Astrocyte (in vitro differentiated cells and primary cell): ENCODE data around the gene BORA. TPM values are rescaled to one million over a fixed set of nuclear protein-coding genes. Genes with fewer than 3 reads are reported as not detected.

Experiments used
- DNase-seq: peaks from one replicate; pipeline ENCODE4 v3.0.0-alpha.2; 2010; ENCODE audit warnings: low read depth
- FAIRE-seq: peaks from 2 replicates; lab custom pipeline; 2011; peaks lifted over from hg19 to GRCh38; lab: Jason Lieb, UNC
- H2AFZ ChIP-seq: 2 replicates; pipeline ENCODE4 v1.6.0; 2012; ENCODE audit warnings: low read depth, low read length, inconsistent platforms
- H3K27ac ChIP-seq: 2 replicates; pipeline ENCODE4 v1.5.1; 2011; ENCODE audit warnings: low read depth, low read length, inconsistent platforms
- H3K27me3 ChIP-seq: 2 replicates; pipeline ENCODE4 v1.6.0; 2011; ENCODE audit warnings: low read length, inconsistent platforms; ENCODE audit not compliant: insufficient read depth
- H3K36me3 ChIP-seq: 2 replicates; pipeline ENCODE4 v1.5.1; 2011; ENCODE audit warnings: low read length, inconsistent platforms; ENCODE audit not compliant: insufficient read depth
- H3K4me1 ChIP-seq: 2 replicates; pipeline ENCODE4 v1.5.1; 2011; ENCODE audit warnings: low read length, inconsistent platforms; ENCODE audit not compliant: insufficient read depth
- H3K4me2 ChIP-seq: 2 replicates; pipeline ENCODE4 v1.6.0; 2012; ENCODE audit warnings: low read length, inconsistent platforms
- H3K4me3 ChIP-seq: 2 replicates; pipeline ENCODE4 v1.5.1; 2011; ENCODE audit warnings: low read depth, mild to moderate bottlenecking, low read length, inconsistent platforms; ENCODE audit not compliant: insufficient read depth
- H3K79me2 ChIP-seq: 2 replicates; pipeline ENCODE4 v1.6.0; 2012; ENCODE audit warnings: mild to moderate bottlenecking, low read length, inconsistent platforms; ENCODE audit not compliant: insufficient read depth
- H3K9ac ChIP-seq: 2 replicates; pipeline ENCODE4 v1.6.0; 2012; ENCODE audit warnings: mild to moderate bottlenecking, low read length, inconsistent platforms
- H3K9me3 ChIP-seq: 2 replicates; pipeline ENCODE4 v1.5.1; 2012; ENCODE audit warnings: low read depth, mild to moderate bottlenecking, low read length, inconsistent platforms; ENCODE audit not compliant: insufficient read depth
- H4K20me1 ChIP-seq: 2 replicates; pipeline ENCODE4 v1.6.0; 2012; ENCODE audit warnings: low read length, inconsistent platforms; ENCODE audit not compliant: insufficient read depth
- H3K27ac Mint-ChIP-seq: one replicate; pipeline ENCODE4 v1.8.0; 2021; ENCODE audit warnings: mild to moderate bottlenecking, mixed read lengths; ENCODE audit not compliant: unreplicated experiment
- H3K27me3 Mint-ChIP-seq: one replicate; pipeline ENCODE4 v1.8.0; 2021; ENCODE audit warnings: low read depth, mixed read lengths; ENCODE audit not compliant: unreplicated experiment
- H3K36me3 Mint-ChIP-seq: one replicate; pipeline ENCODE4 v1.8.0; 2021; ENCODE audit warnings: low read depth, mixed read lengths; ENCODE audit not compliant: unreplicated experiment
- H3K4me1 Mint-ChIP-seq: one replicate; pipeline ENCODE4 v1.8.0; 2021; ENCODE audit warnings: low read depth, mixed read lengths; ENCODE audit not compliant: unreplicated experiment
- H3K4me3 Mint-ChIP-seq: one replicate; pipeline ENCODE4 v1.8.0; 2021; ENCODE audit warnings: mild to moderate bottlenecking, moderate library complexity, mixed read lengths; ENCODE audit not compliant: unreplicated experiment
- H3K9me3 Mint-ChIP-seq: one replicate; pipeline ENCODE4 v1.8.0; 2021; ENCODE audit warnings: mild to moderate bottlenecking, mixed read lengths; ENCODE audit not compliant: unreplicated experiment
- CTCF ChIP-seq: IDR thresholded peaks from 2 replicates; pipeline ENCODE4 v1.5.1; 2011; ENCODE audit warnings: low read depth, mild to moderate bottlenecking, inconsistent platforms, low read length, moderate library complexity; ENCODE audit not compliant: insufficient read depth
- EZH2 ChIP-seq: IDR thresholded peaks from 2 replicates; pipeline ENCODE4 v1.6.1; 2012; ENCODE audit warnings: mild to moderate bottlenecking, low read length, inconsistent platforms; ENCODE audit not compliant: insufficient read depth
- total RNA-seq: library from RNA; stranded (reverse); gene quantifications from 2 replicates; pipeline ENCODE4 v1.2.1, GENCODE V29; 2021

The BORA gene
- total RNA-seq, 1 donor from 2014 or later, result 4.8 TPM

DNA sequence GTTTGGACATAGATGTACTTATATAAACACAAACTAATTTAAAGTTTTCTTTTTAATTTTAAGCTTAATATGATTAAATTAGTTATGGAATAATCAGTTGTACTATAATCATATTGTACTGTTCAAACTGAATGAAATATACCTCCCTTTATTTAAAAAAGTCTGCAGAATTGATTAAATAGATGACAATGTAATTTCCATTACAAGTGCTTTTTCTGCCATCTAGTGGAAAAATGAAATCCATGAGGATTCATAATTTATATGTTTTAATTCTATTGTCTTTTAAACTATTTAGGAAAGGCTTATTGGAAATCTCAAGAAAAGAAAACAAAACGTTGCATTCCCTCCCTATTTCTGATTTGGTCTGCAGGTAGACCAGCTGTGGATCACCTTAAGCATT, 31.1 kb upstream of the BORA start:
- peak; percentile 10 for DNase-seq
- Mint-ChIP-seq H3K36me3 (no peaks in the 10 kb centered on the region), H3K9me3 (peaks cover 10% of the 10 kb centered on the region), H3K27ac (no peak overlapping the region), H3K27me3 (no peaks in the 10 kb centered on the region), H3K4me3 (no peak overlapping the region), H3K4me1 (no peaks in the 10 kb centered on the region)
- Histone ChIP-seq H3K4me3 (no peak overlapping the region), H3K79me2 (no peaks in the 10 kb centered on the region), H3K4me1 (no peaks in the 10 kb centered on the region), H3K4me2 (no peak overlapping the region), H3K27ac (no peak overlapping the region), H2AFZ (no peak overlapping the region), H3K9ac (no peak overlapping the region), H3K36me3 (no peaks in the 10 kb centered on the region), H3K9me3 (peaks cover 2% of the 10 kb centered on the region), H3K27me3 (no peaks in the 10 kb centered on the region), H4K20me1 (no peaks in the 10 kb centered on the region)
- FAIRE-seq, result no peak
- no peak for TF ChIP-seq EZH2
- TF ChIP-seq CTCF, result peak; percentile 30

DNA sequence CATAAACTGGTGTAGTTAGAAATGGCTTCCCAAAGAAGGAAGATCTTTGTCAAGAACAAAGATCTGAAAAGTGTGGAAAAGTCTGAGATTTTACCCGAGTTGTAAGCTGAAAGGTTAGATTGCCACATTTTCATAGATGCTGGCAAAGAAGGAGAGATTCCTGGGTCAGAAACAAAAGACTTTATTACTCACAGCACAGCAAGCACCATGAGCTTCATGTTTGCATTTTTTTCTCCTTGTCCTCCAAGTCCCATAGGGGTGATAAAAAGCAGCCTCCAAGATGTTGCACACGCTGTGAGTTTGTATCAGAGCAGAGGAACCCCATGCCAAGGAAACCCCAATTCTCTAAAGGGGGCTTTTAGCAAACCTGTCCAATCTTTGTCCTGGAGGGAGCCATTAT, 29.6 kb upstream of the BORA start:
- no peaks in the 10 kb centered on the region for H3K27me3 ChIP-seq
- Mint-ChIP-seq H3K4me1 (no peaks in the 10 kb centered on the region), H3K27ac (no peak overlapping the region), H3K9me3 (peaks cover under 1% of the 10 kb centered on the region), H3K36me3 (no peaks in the 10 kb centered on the region), H3K27me3 (no peaks in the 10 kb centered on the region), H3K4me3 (no peak overlapping the region)
- H3K27ac ChIP-seq, result no peak overlapping the region
- H3K4me3 ChIP-seq, result no peak overlapping the region
- H3K79me2 ChIP-seq, result no peaks in the 10 kb centered on the region
- DNase-seq (no peak), FAIRE-seq (no peak)
- no peak overlapping the region for H3K4me2 ChIP-seq
- H3K9ac ChIP-seq, result no peak overlapping the region
- H3K4me1 ChIP-seq, result no peaks in the 10 kb centered on the region
- H2AFZ ChIP-seq, result no peak overlapping the region
- H3K36me3 ChIP-seq, result no peaks in the 10 kb centered on the region
- H3K9me3 ChIP-seq, result no peaks in the 10 kb centered on the region
- no peak for TF ChIP-seq CTCF
- no peak for TF ChIP-seq EZH2
- H4K20me1 ChIP-seq, result no peaks in the 10 kb centered on the region

DNA sequence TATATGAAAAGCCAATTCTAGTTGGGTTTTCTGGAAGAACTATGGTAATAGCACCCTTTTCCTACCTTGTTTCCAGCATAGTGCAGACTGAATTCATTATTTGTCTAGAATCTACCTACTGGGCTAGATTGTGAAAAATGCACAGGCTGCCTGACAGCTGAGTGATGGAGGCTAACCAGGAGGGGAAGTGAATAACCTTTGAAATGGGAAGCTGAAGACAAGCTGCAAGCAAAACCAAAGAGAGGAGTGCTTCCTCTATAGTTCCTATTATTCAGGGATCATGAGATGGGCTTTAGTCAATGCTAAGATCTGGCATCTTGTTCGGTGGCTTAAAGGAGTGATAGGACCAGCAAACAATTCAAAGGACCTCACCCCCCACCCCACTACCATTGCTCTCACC, 27.2 kb upstream of the BORA start:
- no peak overlapping the region for H3K4me2 ChIP-seq
- no peaks in the 10 kb centered on the region for H3K9me3 ChIP-seq
- Mint-ChIP-seq H3K4me3 (no peak overlapping the region), H3K27ac (no peak overlapping the region), H3K27me3 (no peaks in the 10 kb centered on the region), H3K4me1 (no peaks in the 10 kb centered on the region), H3K36me3 (peaks cover 1% of the 10 kb centered on the region), H3K9me3 (peaks cover 1% of the 10 kb centered on the region)
- H3K9ac ChIP-seq, result no peak overlapping the region
- no peak overlapping the region for H3K27ac ChIP-seq
- DNase-seq (no peak), FAIRE-seq (no peak)
- H3K4me1 ChIP-seq, result no peaks in the 10 kb centered on the region
- H2AFZ ChIP-seq, result no peak overlapping the region
- no peaks in the 10 kb centered on the region for H3K36me3 ChIP-seq
- no peaks in the 10 kb centered on the region for H4K20me1 ChIP-seq
- H3K4me3 ChIP-seq, result no peak overlapping the region
- no peaks in the 10 kb centered on the region for H3K27me3 ChIP-seq
- H3K79me2 ChIP-seq, result no peaks in the 10 kb centered on the region
- TF ChIP-seq EZH2 (no peak), CTCF (no peak)
